ENCODE results near the gene BBS7.

BBS7 gene

GRCh38 chr4:121842862-121843261, 27.4 kb downstream of the BBS7 start:
- in situ Hi-C loops (cut with MboI; ENCODE audit: low sequenced_read_pairs, unreplicated experiment), result no loop called here
- no peak for DNase-seq (ENCODE audit: low spot score)
- TF ChIP-seq CTCF (IDR thresholded peaks at IDR 0.05; ENCODE audit: borderline replicate concordance, control extremely low read depth, extremely low read depth, insufficient read depth, missing control alignments), result no peak

GRCh38 chr4:121838136-121838535, 32.1 kb downstream of the BBS7 start:
- in situ Hi-C loops (cut with MboI; ENCODE audit: low sequenced_read_pairs, unreplicated experiment), result no loop called here

GRCh38 chr4:121829511-121829910, 40.8 kb downstream of the BBS7 start:
- DNase-seq (ENCODE audit: low spot score), result no peak
- no peak for TF ChIP-seq CTCF (IDR thresholded peaks at IDR 0.05; ENCODE audit: borderline replicate concordance, control extremely low read depth, extremely low read depth, insufficient read depth, missing control alignments)
- in situ Hi-C loops (cut with MboI; ENCODE audit: low sequenced_read_pairs, unreplicated experiment), result no loop called here

More at GRCh38 chr4:121838136-121838535, 32.1 kb downstream of the BBS7 start:
- DNase-seq (ENCODE audit: low spot score), result no peak
- TF ChIP-seq CTCF (IDR thresholded peaks at IDR 0.05; ENCODE audit: borderline replicate concordance, control extremely low read depth, extremely low read depth, insufficient read depth, missing control alignments), result no peak

GRCh38 chr4:121827853-121828252, 42.4 kb downstream of the BBS7 start:
- in situ Hi-C loops (cut with MboI; ENCODE audit: low sequenced_read_pairs, unreplicated experiment), result no loop called here
- DNase-seq (ENCODE audit: low spot score), result no peak
- no peak for TF ChIP-seq CTCF (IDR thresholded peaks at IDR 0.05; ENCODE audit: borderline replicate concordance, control extremely low read depth, extremely low read depth, insufficient read depth, missing control alignments)

- in situ Hi-C loops (cut with MboI; ENCODE audit: low sequenced_read_pairs, unreplicated experiment), result no loop called here
- DNase-seq (ENCODE audit: low spot score), result no peak
These were observed 45.3 kb downstream of the BBS7 start for GRCh38 chr4:121824950-121825349.

GRCh38 chr4:121824171-121824527, 46.1 kb downstream of the BBS7 start:
- in situ Hi-C loops (cut with MboI; ENCODE audit: low sequenced_read_pairs, unreplicated experiment), result no loop called here
- no peak for DNase-seq (ENCODE audit: low spot score)
- no peak for TF ChIP-seq CTCF (IDR thresholded peaks at IDR 0.05; ENCODE audit: borderline replicate concordance, control extremely low read depth, extremely low read depth, insufficient read depth, missing control alignments)

More at GRCh38 chr4:121824950-121825349, 45.3 kb downstream of the BBS7 start:
- TF ChIP-seq CTCF (IDR thresholded peaks at IDR 0.05; ENCODE audit: borderline replicate concordance, control extremely low read depth, extremely low read depth, insufficient read depth, missing control alignments), result no peak
